ENCODE measurements around the gene ACO2. TPM values are rescaled to one million over a fixed set of nuclear protein-coding genes. Genes with fewer than 3 reads are reported as not detected.
A peak's percentile ranks its signal among the peaks of the same experiment; 100 is the strongest.

The ACO2 gene
- polyA plus RNA-seq, 1 of the 3 experiments (the other 2 are of a cell fraction) = 47.0 TPM

DNA sequence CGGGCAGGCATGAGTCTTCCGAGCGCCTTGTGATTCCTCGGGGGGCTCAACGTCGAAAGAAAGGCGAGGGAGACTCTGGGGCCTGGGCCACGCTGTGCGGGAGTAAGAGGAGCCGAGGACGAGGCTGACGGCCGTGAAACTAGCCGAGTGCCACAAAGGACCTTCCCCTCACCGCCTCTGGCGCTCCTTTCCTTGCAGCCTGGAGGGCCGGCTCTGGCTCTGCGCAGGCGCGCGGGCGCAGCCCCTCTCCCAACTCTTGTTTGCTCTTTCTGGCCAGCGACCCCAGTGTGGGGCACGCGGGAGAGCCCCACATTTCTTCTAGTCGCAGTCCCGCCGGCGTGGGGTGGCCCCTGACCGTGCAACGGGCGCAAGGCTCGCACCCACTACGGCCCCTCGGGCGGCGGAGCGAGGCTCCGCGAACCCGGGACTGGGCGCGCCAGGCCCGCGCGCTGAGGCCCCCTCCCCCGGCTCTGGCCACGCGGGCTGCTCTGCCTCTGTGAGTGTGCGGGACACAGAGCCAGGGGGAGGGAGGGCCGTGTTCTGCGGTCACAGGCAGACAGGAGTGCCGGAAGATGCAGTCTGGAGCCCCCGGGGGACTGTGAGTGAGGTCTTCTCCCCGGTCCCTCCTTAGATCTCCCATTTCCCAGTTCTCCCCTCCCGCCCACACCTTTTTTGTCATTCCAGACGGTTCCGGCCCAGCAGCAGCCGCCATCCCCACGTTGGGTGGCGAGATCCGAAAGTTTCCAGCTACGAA, 21.3 kb upstream of the ACO2 start:
- DNase-seq = peak; percentile 50

GRCh38 chr22:41448189-41448808, 20.6 kb upstream of the ACO2 start:
- H3K27ac ChIP-seq (ENCODE audit: low read depth in 2 of 2, low read length in 1 of 2) = peak overlapping the region; percentile 86 to 97
- H3K79me2 ChIP-seq (ENCODE audit: insufficient read depth) = peaks cover 32% of the 10 kb centered on the region
- H3F3A ChIP-seq (replicated peaks; ENCODE audit: insufficient read depth) = no peaks in the 10 kb centered on the region
- peaks cover 5% of the 10 kb centered on the region; the same call in 1 of the 2 replicates for H4K20me1 ChIP-seq (ENCODE audit: insufficient read depth)
- peak; percentile 76 for DNase-seq
- no peaks in the 10 kb centered on the region for H3K9me2 ChIP-seq
- H3K4me3 ChIP-seq (ENCODE audit: low read depth in 2 of 2, low read length in 1 of 2) = peak overlapping the region; percentile 68 to 74
- 1% methylated on average over 14 of the region's 28 CpGs for WGBS (ENCODE audit: low lambda C conversion rate)
- peak overlapping the region; percentile 81; the same call in 1 of the 2 replicates for H2AFZ ChIP-seq (ENCODE audit: low read depth)
- POLR2A ChIA-PET = interaction anchor here (2.3 kb wide), 1 partner anchor 20 kb away, joined by 9 read pairs; the partner anchor contains the start of genes ACO2 and PHF5A
- H3K9me3 ChIP-seq = no peaks in the 10 kb centered on the region
- H3K27me3 ChIP-seq (ENCODE audit: insufficient read depth) = no peaks in the 10 kb centered on the region
- H3K4me1 ChIP-seq (ENCODE audit: control insufficient read depth in 1 of 2, insufficient read depth in 2 of 2, low read depth in 1 of 2, low read length in 1 of 2) = peaks cover 0 to 5% of the 10 kb centered on the region in 2 experiments; a peak in 2 of 4 replicates
- peak overlapping the region; percentile 94 for H3K4me2 ChIP-seq
- peak overlapping the region; percentile 90 for H3K9ac ChIP-seq
- CTCF ChIA-PET = interaction anchor here (1.6 kb wide), 1 partner anchor 45 kb away, joined by 3 read pairs; no protein-coding TSS in a partner anchor
- H3K36me3 ChIP-seq (replicated peaks in 1 of 2; ENCODE audit: control insufficient read depth in 1 of 2, insufficient read depth in 2 of 2, low read length in 1 of 2) = no peaks in the 10 kb centered on the region
- peak; percentile 57; the same call in 1 of the 2 replicates for TF ChIP-seq SIN3A (IDR thresholded peaks at IDR 0.05; ENCODE audit: borderline replicate concordance, low read depth, low read length)
- no peak for TF ChIP-seq NFIC (IDR thresholded peaks at IDR 0.05; ENCODE audit: borderline replicate concordance)
- no peak for TF ChIP-seq GATA2 (CRISPR knock-in tag; IDR thresholded peaks at IDR 0.05)
- TF ChIP-seq MEF2A (IDR thresholded peaks at IDR 0.05; ENCODE audit: borderline replicate concordance, low read depth) = peak; percentile 81; the same call in 1 of the 2 replicates
- TF ChIP-seq FOSL2 (IDR thresholded peaks at IDR 0.05; ENCODE audit: borderline replicate concordance, low read depth) = no peak
- peak; percentile 87 for TF ChIP-seq CHD2 (IDR thresholded peaks at IDR 0.05; ENCODE audit: low read length, partially characterized antibody)
- TF ChIP-seq, protein P1, sequence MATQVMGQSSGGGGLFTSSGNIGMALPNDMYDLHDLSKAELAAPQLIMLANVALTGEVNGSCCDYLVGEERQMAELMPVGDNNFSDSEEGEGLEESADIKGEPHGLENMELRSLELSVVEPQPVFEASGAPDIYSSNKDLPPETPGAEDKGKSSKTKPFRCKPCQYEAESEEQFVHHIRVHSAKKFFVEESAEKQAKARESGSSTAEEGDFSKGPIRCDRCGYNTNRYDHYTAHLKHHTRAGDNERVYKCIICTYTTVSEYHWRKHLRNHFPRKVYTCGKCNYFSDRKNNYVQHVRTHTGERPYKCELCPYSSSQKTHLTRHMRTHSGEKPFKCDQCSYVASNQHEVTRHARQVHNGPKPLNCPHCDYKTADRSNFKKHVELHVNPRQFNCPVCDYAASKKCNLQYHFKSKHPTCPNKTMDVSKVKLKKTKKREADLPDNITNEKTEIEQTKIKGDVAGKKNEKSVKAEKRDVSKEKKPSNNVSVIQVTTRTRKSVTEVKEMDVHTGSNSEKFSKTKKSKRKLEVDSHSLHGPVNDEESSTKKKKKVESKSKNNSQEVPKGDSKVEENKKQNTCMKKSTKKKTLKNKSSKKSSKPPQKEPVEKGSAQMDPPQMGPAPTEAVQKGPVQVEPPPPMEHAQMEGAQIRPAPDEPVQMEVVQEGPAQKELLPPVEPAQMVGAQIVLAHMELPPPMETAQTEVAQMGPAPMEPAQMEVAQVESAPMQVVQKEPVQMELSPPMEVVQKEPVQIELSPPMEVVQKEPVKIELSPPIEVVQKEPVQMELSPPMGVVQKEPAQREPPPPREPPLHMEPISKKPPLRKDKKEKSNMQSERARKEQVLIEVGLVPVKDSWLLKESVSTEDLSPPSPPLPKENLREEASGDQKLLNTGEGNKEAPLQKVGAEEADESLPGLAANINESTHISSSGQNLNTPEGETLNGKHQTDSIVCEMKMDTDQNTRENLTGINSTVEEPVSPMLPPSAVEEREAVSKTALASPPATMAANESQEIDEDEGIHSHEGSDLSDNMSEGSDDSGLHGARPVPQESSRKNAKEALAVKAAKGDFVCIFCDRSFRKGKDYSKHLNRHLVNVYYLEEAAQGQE (IDR thresholded peaks at IDR 0.05; ENCODE audit: low read depth, low read length) = no peak
- TF ChIP-seq PBX3 (IDR thresholded peaks at IDR 0.05) = peak; percentile 51
- TF ChIP-seq GABPA (IDR thresholded peaks at IDR 0.05; ENCODE audit: low read depth) = no peak
- TF ChIP-seq, protein P2, sequence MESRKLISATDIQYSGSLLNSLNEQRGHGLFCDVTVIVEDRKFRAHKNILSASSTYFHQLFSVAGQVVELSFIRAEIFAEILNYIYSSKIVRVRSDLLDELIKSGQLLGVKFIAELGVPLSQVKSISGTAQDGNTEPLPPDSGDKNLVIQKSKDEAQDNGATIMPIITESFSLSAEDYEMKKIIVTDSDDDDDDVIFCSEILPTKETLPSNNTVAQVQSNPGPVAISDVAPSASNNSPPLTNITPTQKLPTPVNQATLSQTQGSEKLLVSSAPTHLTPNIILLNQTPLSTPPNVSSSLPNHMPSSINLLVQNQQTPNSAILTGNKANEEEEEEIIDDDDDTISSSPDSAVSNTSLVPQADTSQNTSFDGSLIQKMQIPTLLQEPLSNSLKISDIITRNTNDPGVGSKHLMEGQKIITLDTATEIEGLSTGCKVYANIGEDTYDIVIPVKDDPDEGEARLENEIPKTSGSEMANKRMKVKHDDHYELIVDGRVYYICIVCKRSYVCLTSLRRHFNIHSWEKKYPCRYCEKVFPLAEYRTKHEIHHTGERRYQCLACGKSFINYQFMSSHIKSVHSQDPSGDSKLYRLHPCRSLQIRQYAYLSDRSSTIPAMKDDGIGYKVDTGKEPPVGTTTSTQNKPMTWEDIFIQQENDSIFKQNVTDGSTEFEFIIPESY (IDR thresholded peaks at IDR 0.05; ENCODE audit: borderline replicate concordance, low read depth) = no peak
- TF ChIP-seq FOXJ3 (CRISPR knock-in tag; IDR thresholded peaks at IDR 0.05) = no peak
- TF ChIP-seq JUND (IDR thresholded peaks at IDR 0.05) = no peak
- TF ChIP-seq EP300 (IDR thresholded peaks at IDR 0.05; ENCODE audit: borderline replicate concordance in 1 of 2, low read depth in 1 of 2, low read length in 1 of 2) = peak in 1 of 2 experiments; percentile 79; a peak in 2 of 4 replicates

More for the DNA sequence above, 21.3 kb upstream of the ACO2 start:
- Histone ChIP-seq H3F3A (replicated peaks; ENCODE audit: insufficient read depth) (no peaks in the 10 kb centered on the region), H3K79me2 (ENCODE audit: insufficient read depth) (peaks cover 38% of the 10 kb centered on the region), H3K9ac (peak overlapping the region; percentile 90), H3K4me3 (ENCODE audit: low read depth in 2 of 2, low read length in 1 of 2) (peak overlapping the region; percentile 68 to 74), H3K27me3 (ENCODE audit: insufficient read depth) (no peaks in the 10 kb centered on the region), H3K36me3 (replicated peaks in 1 of 2; ENCODE audit: control insufficient read depth in 1 of 2, insufficient read depth in 2 of 2, low read length in 1 of 2) (peaks cover 3 to 4% of the 10 kb centered on the region in 2 experiments), H3K27ac (ENCODE audit: low read depth in 2 of 2, low read length in 1 of 2) (peak overlapping the region; percentile 86 to 97), H3K4me2 (peak overlapping the region; percentile 94), H3K9me2 (no peaks in the 10 kb centered on the region), H4K20me1 (ENCODE audit: insufficient read depth) (peaks cover 5% of the 10 kb centered on the region; the same call in 1 of the 2 replicates), H3K4me1 (ENCODE audit: control insufficient read depth in 1 of 2, insufficient read depth in 2 of 2, low read depth in 1 of 2, low read length in 1 of 2) (peaks cover 0 to 5% of the 10 kb centered on the region in 2 experiments; a peak in 2 of 4 replicates), H3K9me3 (no peaks in the 10 kb centered on the region), H2AFZ (ENCODE audit: low read depth) (peak overlapping the region; percentile 59; the same call in 1 of the 2 replicates)
- POLR2A ChIA-PET = interaction anchor here (0.9 to 3.1 kb wide), 3 partner anchors 21 to 80 kb away, joined by 3 to 15 read pairs (median 9); partner anchors contain the start of genes ACO2 and PHF5A
- under 1% methylated on average over 21 of the region's 63 CpGs for WGBS (ENCODE audit: low lambda C conversion rate)
- TF ChIP-seq NRF1 (IDR thresholded peaks at IDR 0.05; ENCODE audit: low read depth, low read length) = peak; percentile 70
- no peak for TF ChIP-seq TEAD4 (IDR thresholded peaks at IDR 0.05; ENCODE audit: borderline replicate concordance, insufficient read depth)
- TF ChIP-seq, protein P3, sequence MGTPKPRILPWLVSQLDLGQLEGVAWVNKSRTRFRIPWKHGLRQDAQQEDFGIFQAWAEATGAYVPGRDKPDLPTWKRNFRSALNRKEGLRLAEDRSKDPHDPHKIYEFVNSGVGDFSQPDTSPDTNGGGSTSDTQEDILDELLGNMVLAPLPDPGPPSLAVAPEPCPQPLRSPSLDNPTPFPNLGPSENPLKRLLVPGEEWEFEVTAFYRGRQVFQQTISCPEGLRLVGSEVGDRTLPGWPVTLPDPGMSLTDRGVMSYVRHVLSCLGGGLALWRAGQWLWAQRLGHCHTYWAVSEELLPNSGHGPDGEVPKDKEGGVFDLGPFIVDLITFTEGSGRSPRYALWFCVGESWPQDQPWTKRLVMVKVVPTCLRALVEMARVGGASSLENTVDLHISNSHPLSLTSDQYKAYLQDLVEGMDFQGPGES (IDR thresholded peaks at IDR 0.05; ENCODE audit: low read depth, low read length) = no peak
- TF ChIP-seq POLR2AphosphoS5 (IDR thresholded peaks at IDR 0.05; ENCODE audit: low read depth, low read length) = peak; percentile 42; the same call in 1 of the 2 replicates
- CTCF ChIA-PET = interaction anchor here (1.6 to 1.7 kb wide), 2 partner anchors 44 kb away, joined by 3 to 5 read pairs; no protein-coding TSS in a partner anchor
